HFFc6 (cell line): ENCODE data around the gene BCAS1. TPM values are rescaled to one million over a fixed set of nuclear protein-coding genes. Genes with fewer than 3 reads are reported as not detected.

Experiments used
- DNase-seq: peaks from one replicate; pipeline ENCODE4 v3.0.0-alpha.2; 2018
- H3K27ac Mint-ChIP-seq: 2 replicates; pipeline ENCODE4 v1.8.0; 2020; ENCODE audit warnings: mild to moderate bottlenecking, mixed read lengths
- H3K27me3 Mint-ChIP-seq: 2 replicates; pipeline ENCODE4 v1.8.0; 2021; ENCODE audit warnings: mild to moderate bottlenecking, moderate library complexity, mixed read lengths; ENCODE audit not compliant: insufficient read depth
- H3K36me3 Mint-ChIP-seq: 2 replicates; pipeline ENCODE4 v1.8.0; 2021; ENCODE audit warnings: low read depth, mixed read lengths
- H3K4me1 Mint-ChIP-seq: 2 replicates; pipeline ENCODE4 v1.8.0; 2020; ENCODE audit warnings: low read depth, mixed read lengths
- H3K4me3 Mint-ChIP-seq: 2 replicates; pipeline ENCODE4 v1.8.0; 2020; ENCODE audit warnings: mild to moderate bottlenecking, moderate library complexity, mixed read lengths
- H3K9me3 Mint-ChIP-seq: 2 replicates; pipeline ENCODE4 v1.8.0; 2020; ENCODE audit warnings: mild to moderate bottlenecking, mixed read lengths
- total RNA-seq, 6 experiments: library from RNA; stranded (reverse); fragmentation: NEBNext Ultra II Directional; extraction: Animal tissue kit (Norgen Biotek cat#: 25700); gene quantifications; 2 replicates in 1 of 6; 3 replicates in 5 of 6; pipeline ENCODE4 v1.2.3, GENCODE V29; 2021
- TF ChIP-seq, protein P1 (sequence below): fragments of 200-600 bp; sonication (generic); IDR thresholded peaks from 2 replicates; pipeline ENCODE4 v1.5.0; 2021; ENCODE audit warnings: antibody characterized with exemption, mild to moderate bottlenecking

Gene BCAS1
- total RNA-seq, 6 experiments from 2014 or later = 0.07 TPM; not detected in 5

DNA sequence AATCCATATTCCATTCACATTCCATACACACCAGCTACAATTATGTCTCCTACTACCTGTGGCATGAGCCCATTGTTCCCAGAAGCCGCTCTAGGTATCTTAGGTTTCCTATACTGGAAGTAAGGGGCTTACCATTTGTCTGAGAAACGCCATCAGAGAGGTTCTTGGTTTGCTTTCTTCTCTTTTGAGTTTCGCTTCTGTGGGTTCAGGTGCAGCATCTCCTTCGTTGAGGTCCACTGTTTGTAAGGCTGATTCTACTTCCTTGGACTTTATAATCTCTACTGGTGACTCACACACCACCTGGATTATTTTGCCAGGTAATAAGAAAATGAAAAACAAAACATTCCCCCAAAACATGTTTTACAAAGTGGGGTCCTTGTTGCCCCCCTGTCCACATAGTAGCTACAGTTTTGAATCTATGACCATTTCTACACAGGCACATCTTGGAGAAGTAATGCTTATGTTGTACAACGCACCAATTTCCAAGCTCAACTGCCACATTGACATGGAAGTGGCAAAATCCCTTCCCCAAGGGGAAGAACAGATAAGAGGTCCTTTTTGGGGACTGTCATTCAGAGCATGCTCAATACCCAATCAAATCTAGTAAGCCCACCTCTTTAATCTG is 103.5 kb downstream of the BCAS1 start:
- Mint-ChIP-seq H3K4me3 (no peak overlapping the region), H3K4me1 (no peaks in the 10 kb centered on the region), H3K27ac (no peak overlapping the region), H3K9me3 (no peaks in the 10 kb centered on the region), H3K27me3 (peaks cover 6% of the 10 kb centered on the region), H3K36me3 (no peaks in the 10 kb centered on the region)
- DNase-seq = no peak
- TF ChIP-seq, protein P1, sequence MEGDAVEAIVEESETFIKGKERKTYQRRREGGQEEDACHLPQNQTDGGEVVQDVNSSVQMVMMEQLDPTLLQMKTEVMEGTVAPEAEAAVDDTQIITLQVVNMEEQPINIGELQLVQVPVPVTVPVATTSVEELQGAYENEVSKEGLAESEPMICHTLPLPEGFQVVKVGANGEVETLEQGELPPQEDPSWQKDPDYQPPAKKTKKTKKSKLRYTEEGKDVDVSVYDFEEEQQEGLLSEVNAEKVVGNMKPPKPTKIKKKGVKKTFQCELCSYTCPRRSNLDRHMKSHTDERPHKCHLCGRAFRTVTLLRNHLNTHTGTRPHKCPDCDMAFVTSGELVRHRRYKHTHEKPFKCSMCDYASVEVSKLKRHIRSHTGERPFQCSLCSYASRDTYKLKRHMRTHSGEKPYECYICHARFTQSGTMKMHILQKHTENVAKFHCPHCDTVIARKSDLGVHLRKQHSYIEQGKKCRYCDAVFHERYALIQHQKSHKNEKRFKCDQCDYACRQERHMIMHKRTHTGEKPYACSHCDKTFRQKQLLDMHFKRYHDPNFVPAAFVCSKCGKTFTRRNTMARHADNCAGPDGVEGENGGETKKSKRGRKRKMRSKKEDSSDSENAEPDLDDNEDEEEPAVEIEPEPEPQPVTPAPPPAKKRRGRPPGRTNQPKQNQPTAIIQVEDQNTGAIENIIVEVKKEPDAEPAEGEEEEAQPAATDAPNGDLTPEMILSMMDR = no peak

DNA sequence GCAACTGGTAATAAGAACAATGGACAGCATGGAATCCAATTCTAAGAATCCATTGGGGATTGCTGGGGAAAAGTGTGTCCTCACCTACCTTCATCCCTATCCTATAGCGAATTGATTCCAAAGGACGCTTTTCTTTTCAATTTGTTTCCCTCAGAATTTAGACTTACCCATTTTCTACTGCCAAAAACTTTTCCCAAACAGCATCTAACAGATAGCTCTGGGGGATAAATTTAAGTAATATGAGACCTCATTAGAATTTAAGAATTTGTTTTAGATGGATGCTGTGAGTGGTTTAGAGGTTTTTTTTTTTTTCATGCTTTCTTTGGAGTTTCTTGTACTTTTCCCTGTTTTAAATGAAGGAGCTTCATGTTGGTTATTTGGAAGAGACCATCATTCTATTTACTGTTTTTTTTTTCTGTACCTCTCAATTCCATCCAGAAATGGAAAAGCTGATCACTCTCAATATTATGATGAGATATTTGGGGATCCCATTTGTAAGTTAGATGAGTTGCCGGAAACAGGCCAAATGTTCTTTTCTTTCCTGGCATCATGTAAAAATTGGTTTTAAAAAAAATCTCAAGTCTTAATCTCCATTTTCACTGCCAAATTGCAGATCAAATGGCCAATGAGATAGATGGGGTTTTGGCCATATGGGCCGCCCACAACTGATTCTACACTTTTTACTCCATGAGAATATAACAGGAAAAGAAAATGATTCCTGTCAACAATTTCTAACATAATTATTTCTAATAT is 105.7 kb downstream of the BCAS1 start:
- TF ChIP-seq, protein P1 = no peak
- Mint-ChIP-seq H3K4me1 (peaks cover 5% of the 10 kb centered on the region; the same call in 1 of the 2 replicates), H3K9me3 (no peaks in the 10 kb centered on the region), H3K27me3 (peaks cover 10% of the 10 kb centered on the region), H3K36me3 (no peaks in the 10 kb centered on the region), H3K4me3 (no peak overlapping the region), H3K27ac (no peak overlapping the region)
- no peak for DNase-seq

DNA sequence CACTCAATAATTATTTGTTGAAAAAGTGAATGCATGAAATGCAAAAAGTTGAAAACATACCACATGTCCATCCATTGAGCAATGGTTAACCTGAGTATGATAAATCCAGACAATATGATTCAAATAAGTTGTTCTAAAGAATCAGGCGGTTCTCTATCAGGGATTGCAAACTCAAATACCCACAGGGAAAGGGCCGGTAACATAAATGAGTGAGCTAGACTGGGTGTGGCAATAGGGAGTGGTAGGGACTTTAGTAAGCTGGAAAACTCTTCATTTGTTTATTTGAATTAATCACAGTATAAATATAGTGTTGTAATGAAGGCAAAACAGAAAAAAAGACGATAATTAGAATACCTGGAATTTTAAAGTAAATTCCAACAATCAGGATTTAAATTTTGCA is 106.3 kb downstream of the BCAS1 start:
- no peak for DNase-seq
- H3K27me3 Mint-ChIP-seq = peaks cover 12% of the 10 kb centered on the region
- H3K36me3 Mint-ChIP-seq = no peaks in the 10 kb centered on the region
- no peak overlapping the region for H3K4me3 Mint-ChIP-seq
- H3K27ac Mint-ChIP-seq = no peak overlapping the region
- TF ChIP-seq, protein P1 = no peak
- no peaks in the 10 kb centered on the region for H3K9me3 Mint-ChIP-seq
- peaks cover 5% of the 10 kb centered on the region; the same call in 1 of the 2 replicates for H3K4me1 Mint-ChIP-seq

DNA sequence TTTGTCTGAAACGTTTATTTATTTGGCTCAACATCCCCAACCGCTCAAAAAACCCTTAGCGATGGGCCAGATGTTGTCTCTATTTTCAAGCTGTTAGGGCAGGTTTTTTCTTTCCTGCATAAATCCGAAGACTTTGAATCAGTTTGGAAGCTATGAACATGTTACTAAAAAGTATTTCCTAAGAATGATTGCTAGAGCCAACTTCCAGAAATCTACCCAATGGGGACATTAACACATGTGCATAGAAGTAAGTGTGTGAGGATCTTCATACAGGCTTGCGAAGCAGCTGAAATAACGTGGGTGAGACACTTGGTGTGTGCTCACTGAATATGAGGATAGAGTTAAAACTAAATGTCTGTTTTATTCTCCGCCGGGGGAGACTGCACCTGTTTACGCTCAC is 106.8 kb downstream of the BCAS1 start:
- Mint-ChIP-seq H3K4me1 (peaks cover 5% of the 10 kb centered on the region; the same call in 1 of the 2 replicates), H3K36me3 (no peaks in the 10 kb centered on the region), H3K27me3 (peaks cover 12% of the 10 kb centered on the region), H3K4me3 (no peak overlapping the region), H3K27ac (no peak overlapping the region), H3K9me3 (no peaks in the 10 kb centered on the region)
- no peak for DNase-seq
- TF ChIP-seq, protein P1 = no peak

DNA sequence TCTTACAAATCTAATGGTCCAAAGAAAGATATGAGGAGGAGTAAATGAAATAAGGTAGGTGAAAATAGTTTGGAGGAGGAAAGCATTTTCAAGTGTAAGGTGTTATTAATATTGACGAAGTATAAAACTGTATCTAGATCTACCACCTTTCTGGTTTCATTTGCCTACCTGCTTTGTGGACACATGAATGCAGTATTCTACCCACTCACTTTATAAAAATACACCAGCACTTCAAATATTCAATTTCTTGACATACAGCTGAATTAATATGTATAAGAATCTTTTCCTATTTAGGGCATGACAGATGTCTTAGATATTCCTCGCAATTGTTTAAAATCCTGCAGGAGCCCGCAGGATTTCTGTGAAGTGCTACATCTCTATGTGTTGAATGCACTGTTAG is 108.0 kb downstream of the BCAS1 start:
- no peak overlapping the region for H3K4me3 Mint-ChIP-seq
- H3K36me3 Mint-ChIP-seq = no peaks in the 10 kb centered on the region
- no peaks in the 10 kb centered on the region for H3K9me3 Mint-ChIP-seq
- no peak for DNase-seq
- TF ChIP-seq, protein P1 = no peak
- H3K4me1 Mint-ChIP-seq = peaks cover 8% of the 10 kb centered on the region; the same call in 1 of the 2 replicates
- peaks cover 12% of the 10 kb centered on the region for H3K27me3 Mint-ChIP-seq
- H3K27ac Mint-ChIP-seq = no peak overlapping the region
